DOHH2 (cell line): Measurements from ENCODE around the gene LTB4R2.

Experiments
- H3F3A ChIP-seq: fragments of 200-600 bp; sonication (generic), shearing (Covaris generic); 2 replicates; pipeline ENCODE4 v1.6.0; 2016; ENCODE audit warnings: antibody characterized with exemption, mild to moderate bottlenecking; ENCODE audit not compliant: control insufficient read depth, insufficient read depth
- H3K27ac ChIP-seq: fragments of 200-600 bp; sonication (generic); 2 replicates; pipeline ENCODE4 v1.5.1; 2014; ENCODE audit warnings: low read depth, mild to moderate bottlenecking, low read length, moderate library complexity
- H3K27me3 ChIP-seq: fragments of 200-600 bp; sonication (generic); 2 replicates; pipeline ENCODE4 v1.6.1; 2014; ENCODE audit warnings: mild to moderate bottlenecking, low read length, mixed read lengths; ENCODE audit not compliant: control insufficient read depth
- H3K36me3 ChIP-seq: fragments of 200-600 bp; sonication (generic); 2 replicates; pipeline ENCODE4 v1.6.1; 2014; ENCODE audit warnings: mild to moderate bottlenecking, low read length, moderate library complexity, mixed read lengths; ENCODE audit not compliant: control insufficient read depth
- H3K4me1 ChIP-seq: fragments of 200-600 bp; sonication (generic); 2 replicates; pipeline ENCODE4 v1.6.1; 2014; ENCODE audit warnings: mild to moderate bottlenecking, low read length, mixed read lengths; ENCODE audit not compliant: control insufficient read depth
- H3K4me2 ChIP-seq: fragments of 200-600 bp; sonication (generic); 2 replicates; pipeline ENCODE4 v1.6.0; 2014; ENCODE audit warnings: mild to moderate bottlenecking, low read length, moderate library complexity
- H3K4me3 ChIP-seq: fragments of 200-600 bp; sonication (generic); 2 replicates; pipeline ENCODE4 v1.5.1; 2014; ENCODE audit warnings: mild to moderate bottlenecking, low read length, mixed read lengths
- H3K79me2 ChIP-seq: fragments of 200-600 bp; sonication (generic); 2 replicates; pipeline ENCODE4 v1.6.1; 2014; ENCODE audit warnings: mild to moderate bottlenecking, low read length, mixed read lengths; ENCODE audit not compliant: control insufficient read depth
- H3K9me2 ChIP-seq: fragments of 200-600 bp; sonication (generic); replicated peaks from 2 replicates; pipeline ENCODE4 v1.6.1; 2014; ENCODE audit warnings: mild to moderate bottlenecking, low read length, mixed read lengths; ENCODE audit not compliant: control insufficient read depth
- H3K9me3 ChIP-seq: fragments of 200-600 bp; sonication (generic); 2 replicates; pipeline ENCODE4 v1.6.1; 2014; ENCODE audit warnings: antibody characterized with exemption, low read length, mixed read lengths; ENCODE audit not compliant: control insufficient read depth, insufficient read depth
- H4K20me1 ChIP-seq: fragments of 200-600 bp; sonication (generic); 2 replicates; pipeline ENCODE4 v1.6.0; 2014; ENCODE audit warnings: low read depth, mild to moderate bottlenecking, antibody characterized with exemption, low read length, moderate library complexity; ENCODE audit not compliant: control insufficient read depth, insufficient read depth
- EZH2phosphoT487 ChIP-seq: fragments of 200-600 bp; sonication (generic); IDR thresholded peaks from 2 replicates; pipeline ENCODE4 v1.6.1; 2017; ENCODE audit warnings: borderline replicate concordance, mild to moderate bottlenecking, antibody characterized with exemption, low read length, moderate library complexity, mixed read lengths
- TF ChIP-seq, protein P1 (sequence below): fragments of 200-600 bp; sonication (generic); IDR thresholded peaks from one replicate; pipeline ENCODE4 v1.5.1; 2014; ENCODE audit warnings: antibody characterized with exemption, mild to moderate bottlenecking, low read depth, low read length; ENCODE audit not compliant: poor library complexity, severe bottlenecking

LTB4R2 gene

DNA sequence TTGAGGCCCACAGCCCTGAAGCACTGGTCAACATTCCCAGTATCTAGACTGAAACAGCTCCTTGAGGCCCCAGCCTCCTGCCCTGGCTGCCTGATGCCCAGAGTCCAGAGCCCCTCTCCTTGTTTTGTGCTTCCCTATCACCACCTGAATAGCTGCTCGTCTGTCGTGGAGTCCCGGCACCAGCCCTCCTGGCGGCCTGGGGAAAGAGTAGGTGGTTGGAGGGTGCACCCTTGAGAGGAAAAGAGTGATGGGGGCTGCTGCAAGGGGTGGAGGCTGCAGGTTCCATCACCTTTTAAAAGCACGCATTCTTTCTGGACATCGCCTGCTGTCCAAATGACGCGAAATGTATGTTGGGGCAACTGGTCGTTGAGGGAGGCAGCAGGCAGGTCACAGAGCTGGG lies 41.7 kb upstream of the LTB4R2 start:
- Histone ChIP-seq H3K79me2 (peaks cover 4% of the 10 kb centered on the region), H3K4me2 (no peak overlapping the region), H3K9me2 (no peaks in the 10 kb centered on the region), H3K27ac (no peak overlapping the region), H3K4me3 (no peak overlapping the region), H3K4me1 (peaks cover 23% of the 10 kb centered on the region), H3K27me3 (no peaks in the 10 kb centered on the region), H3K36me3 (no peaks in the 10 kb centered on the region), H3F3A (peaks cover 2% of the 10 kb centered on the region; the same call in 1 of the 2 replicates), H4K20me1 (no peaks in the 10 kb centered on the region), H3K9me3 (no peaks in the 10 kb centered on the region)
- TF ChIP-seq, protein P1, sequence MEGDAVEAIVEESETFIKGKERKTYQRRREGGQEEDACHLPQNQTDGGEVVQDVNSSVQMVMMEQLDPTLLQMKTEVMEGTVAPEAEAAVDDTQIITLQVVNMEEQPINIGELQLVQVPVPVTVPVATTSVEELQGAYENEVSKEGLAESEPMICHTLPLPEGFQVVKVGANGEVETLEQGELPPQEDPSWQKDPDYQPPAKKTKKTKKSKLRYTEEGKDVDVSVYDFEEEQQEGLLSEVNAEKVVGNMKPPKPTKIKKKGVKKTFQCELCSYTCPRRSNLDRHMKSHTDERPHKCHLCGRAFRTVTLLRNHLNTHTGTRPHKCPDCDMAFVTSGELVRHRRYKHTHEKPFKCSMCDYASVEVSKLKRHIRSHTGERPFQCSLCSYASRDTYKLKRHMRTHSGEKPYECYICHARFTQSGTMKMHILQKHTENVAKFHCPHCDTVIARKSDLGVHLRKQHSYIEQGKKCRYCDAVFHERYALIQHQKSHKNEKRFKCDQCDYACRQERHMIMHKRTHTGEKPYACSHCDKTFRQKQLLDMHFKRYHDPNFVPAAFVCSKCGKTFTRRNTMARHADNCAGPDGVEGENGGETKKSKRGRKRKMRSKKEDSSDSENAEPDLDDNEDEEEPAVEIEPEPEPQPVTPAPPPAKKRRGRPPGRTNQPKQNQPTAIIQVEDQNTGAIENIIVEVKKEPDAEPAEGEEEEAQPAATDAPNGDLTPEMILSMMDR = no peak
- TF ChIP-seq EZH2phosphoT487 = no peak

DNA sequence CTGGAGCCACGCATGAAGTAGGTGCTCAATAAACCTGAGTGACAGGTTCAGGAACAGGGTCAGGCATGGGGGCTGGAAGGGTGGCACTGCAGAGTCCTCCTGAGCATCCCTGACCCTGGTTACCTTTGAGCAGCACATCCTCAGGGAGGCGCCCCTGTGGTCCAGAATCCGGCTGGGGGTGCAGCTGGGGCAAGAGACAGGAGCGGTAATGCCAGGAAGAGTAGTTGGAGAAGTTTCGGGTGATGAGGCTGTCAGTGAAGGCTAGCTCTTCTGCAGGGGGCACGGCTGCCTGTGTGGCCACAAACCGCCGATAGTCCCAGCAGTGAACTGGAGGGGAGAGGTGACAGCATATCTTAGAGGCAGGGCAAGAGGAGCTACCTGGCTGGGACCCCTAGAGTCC lies 40.6 kb upstream of the LTB4R2 start:
- Histone ChIP-seq H4K20me1 (no peaks in the 10 kb centered on the region), H3K27ac (no peak overlapping the region), H3F3A (peaks cover 2% of the 10 kb centered on the region; the same call in 1 of the 2 replicates), H3K9me3 (no peaks in the 10 kb centered on the region), H3K4me1 (peaks cover 35% of the 10 kb centered on the region), H3K36me3 (no peaks in the 10 kb centered on the region), H3K79me2 (peaks cover 4% of the 10 kb centered on the region), H3K9me2 (no peaks in the 10 kb centered on the region), H3K4me3 (no peak overlapping the region), H3K4me2 (no peak overlapping the region), H3K27me3 (no peaks in the 10 kb centered on the region)
- TF ChIP-seq, protein P1 = no peak
- TF ChIP-seq EZH2phosphoT487 = no peak

DNA sequence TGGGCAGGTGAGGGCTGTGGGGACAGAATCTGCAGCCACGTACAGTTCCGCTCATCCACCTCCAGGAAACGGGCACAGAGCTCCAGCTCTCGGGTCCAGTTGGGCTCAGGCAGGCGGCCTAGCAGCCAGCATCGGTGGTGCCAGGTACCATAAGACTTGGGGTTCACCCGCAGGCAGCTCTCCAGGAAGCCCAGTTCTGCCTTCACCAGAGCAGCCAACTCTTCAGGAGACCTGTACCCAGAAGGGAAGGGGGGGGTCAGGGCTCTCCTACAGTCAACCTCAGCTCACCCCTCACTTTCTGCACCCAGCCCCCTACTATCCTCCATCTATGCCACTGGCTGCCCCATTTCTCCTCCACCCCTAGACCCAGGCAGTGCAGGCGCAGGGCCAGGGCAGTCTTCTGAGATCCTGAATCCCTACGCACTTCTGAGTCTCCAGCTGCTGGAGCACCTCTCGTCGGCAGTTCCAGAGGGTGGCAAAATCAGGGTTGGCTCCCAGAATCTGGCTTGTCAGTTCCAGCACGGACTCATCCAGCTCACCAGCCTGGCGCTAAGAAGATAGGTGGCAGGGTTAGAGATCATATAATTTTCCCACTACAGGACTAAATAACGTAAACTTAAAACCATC lies 39.9 kb upstream of the LTB4R2 start:
- Histone ChIP-seq H3K4me2 (peak overlapping the region; percentile 86), H3K9me3 (no peaks in the 10 kb centered on the region), H4K20me1 (no peaks in the 10 kb centered on the region), H3K4me1 (peaks cover 36% of the 10 kb centered on the region), H3K27me3 (no peaks in the 10 kb centered on the region), H3K79me2 (peaks cover 4% of the 10 kb centered on the region), H3K4me3 (peak overlapping the region; percentile 85), H3K36me3 (no peaks in the 10 kb centered on the region), H3K27ac (no peak overlapping the region), H3K9me2 (no peaks in the 10 kb centered on the region), H3F3A (peaks cover 2% of the 10 kb centered on the region; the same call in 1 of the 2 replicates)
- no peak for TF ChIP-seq EZH2phosphoT487
- TF ChIP-seq, protein P1 = no peak
